Raji (cell line): Measurements from ENCODE around the gene C22orf23.

Source experiments
- POLR2A ChIP-seq: IDR thresholded peaks from 2 replicates; pipeline ENCODE4 v1.6.1; 2011; ENCODE audit warnings: low read depth, low read length, control low read depth; ENCODE audit not compliant: insufficient read depth

Gene C22orf23

GRCh38 chr22:37923927-37924326 lies 29.5 kb downstream of the C22orf23 start:
- TF ChIP-seq POLR2A, result no peak

- no peak for TF ChIP-seq POLR2A
Measured at GRCh38 chr22:37922191-37922590, 31.2 kb downstream of the C22orf23 start.

DNA sequence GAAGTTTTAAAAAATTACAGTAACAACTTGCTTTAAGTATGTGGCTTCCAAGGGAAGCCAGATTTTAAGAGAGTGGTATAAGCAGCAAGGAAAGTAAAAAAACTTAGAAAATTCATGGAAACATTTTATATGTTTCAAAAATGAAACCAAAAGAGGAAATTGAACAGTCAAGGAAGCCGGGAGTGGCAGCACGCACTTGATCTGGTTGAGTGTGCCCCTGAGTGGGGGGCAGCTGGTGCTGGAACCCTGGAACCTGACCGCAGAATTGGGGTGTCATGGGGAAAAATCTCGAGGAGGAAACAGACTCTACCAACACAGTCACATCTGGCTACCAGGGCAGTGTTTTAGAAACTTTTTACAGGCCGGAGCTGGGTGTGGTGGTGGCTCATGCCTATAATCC lies 33.3 kb downstream of the C22orf23 start:
- no peak for TF ChIP-seq POLR2A

- no peak for TF ChIP-seq POLR2A
Measured at GRCh38 chr22:37918580-37919270, 34.7 kb downstream of the C22orf23 start.

DNA sequence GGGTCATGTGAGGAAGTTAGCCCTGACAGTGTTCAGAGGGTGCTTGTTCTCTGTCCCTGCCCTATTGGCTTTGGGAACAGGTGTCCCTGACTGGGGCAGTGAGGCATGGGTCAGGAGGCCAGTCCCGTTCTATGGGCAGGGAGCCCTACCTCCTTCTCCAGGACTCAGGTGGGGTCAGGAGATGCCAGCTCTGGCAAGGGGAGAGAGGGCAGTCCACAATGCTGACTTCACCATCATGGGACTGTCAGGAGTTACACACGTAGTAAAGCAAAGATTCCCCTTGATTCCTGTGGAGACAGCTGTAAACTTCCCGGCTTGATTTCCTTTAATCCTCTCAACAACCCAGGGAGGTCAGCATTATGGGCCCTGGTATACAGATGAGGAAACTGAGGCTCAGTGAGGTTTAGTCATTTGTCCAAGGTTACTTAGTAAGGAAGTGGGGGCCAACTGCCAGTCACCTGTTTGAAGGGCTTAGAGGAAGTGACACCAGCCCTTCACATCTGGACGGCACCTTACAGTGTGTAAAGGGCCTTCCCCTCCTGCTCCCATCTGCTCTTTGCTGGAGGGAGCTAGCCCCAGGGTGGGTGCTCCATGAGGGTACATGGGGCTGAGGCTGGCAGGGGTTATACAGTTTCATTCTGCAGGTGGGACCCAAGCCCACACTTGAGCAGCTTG lies 35.4 kb downstream of the C22orf23 start:
- TF ChIP-seq POLR2A, result no peak

DNA sequence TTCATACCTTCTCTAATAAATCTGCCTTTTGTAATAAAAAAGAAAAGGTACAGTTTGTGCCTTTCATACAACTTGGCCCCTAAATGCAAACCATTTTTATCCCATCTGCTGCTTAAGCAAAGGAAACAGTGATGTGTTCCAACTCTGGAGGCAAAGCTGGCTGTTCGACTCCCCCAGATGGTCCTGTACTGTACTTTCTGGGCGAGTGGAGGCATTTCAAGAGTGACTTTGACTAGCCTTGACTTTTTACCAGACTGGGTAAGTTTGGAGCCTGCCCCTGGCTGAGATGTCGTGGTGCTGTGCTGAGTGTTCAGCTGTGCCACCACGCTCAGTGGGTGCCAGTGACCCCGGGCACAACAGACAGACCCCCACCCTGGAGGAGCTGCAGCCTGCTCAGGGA lies 37.1 kb downstream of the C22orf23 start:
- no peak for TF ChIP-seq POLR2A

- no peak for TF ChIP-seq POLR2A
Measured at GRCh38 chr22:37913233-37913721, 40.1 kb downstream of the C22orf23 start.

- TF ChIP-seq POLR2A, result no peak
Measured at GRCh38 chr22:37912171-37912570, 41.2 kb downstream of the C22orf23 start.

DNA sequence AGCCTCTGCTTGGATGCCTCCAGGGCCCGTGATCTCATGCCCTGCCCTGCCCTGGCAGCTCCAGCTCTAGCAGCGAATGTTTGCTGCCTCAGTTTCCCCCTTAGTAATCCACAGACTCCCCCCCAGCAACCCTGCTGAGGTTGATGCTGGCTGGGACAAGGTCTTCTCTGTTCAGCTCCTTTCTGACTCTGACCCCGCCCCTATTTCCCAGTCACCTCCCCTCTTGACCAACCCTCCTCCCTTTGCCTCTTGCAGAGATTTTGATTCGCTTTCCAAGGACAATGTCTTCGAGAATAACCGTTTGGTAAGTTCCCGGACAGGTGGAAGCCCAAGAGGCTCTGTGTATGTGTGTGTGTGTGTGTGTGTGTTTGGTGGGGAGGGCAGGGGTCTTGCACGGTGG lies 41.7 kb downstream of the C22orf23 start:
- TF ChIP-seq POLR2A, result no peak

DNA sequence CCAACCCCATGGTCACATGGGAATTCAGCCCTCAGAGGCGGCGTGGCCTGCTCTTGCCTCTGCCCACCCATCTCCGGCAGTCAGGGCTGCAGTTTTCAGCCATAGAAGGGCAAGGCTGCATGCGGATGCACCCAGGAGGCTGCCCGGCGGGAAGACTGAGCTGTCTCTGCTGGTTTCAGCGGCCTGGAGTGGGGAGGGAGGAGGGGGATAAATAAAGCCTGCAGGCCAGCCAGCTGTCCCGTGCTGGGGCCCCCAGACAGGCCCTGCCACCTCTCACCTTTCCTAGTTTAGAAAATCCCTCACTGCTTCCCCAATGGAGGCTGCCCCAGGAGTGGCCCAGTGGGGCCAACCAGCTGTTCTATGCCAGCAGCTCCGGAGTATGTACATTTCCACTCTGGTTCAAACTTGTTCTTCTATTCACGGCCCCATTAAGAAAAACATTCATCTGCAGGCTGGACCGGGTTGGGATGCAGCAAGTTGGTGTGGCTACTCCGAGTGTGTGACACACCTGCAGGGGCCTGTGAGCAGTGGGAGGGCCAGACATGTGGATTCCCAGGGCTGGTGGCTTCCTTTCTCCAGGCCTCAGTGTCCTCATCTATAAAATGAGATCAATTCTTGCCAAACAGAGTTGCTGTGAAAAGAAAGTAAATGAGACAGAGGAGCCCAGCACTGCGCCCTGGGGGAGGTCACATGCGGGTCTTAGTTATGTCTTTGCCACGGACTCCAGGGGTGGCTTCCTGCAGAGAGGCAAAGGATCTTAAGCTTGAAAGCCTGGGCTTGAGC lies 42.3 kb downstream of the C22orf23 start:
- no peak for TF ChIP-seq POLR2A

GRCh38 chr22:37909766-37910165 lies 43.6 kb downstream of the C22orf23 start:
- no peak for TF ChIP-seq POLR2A

DNA sequence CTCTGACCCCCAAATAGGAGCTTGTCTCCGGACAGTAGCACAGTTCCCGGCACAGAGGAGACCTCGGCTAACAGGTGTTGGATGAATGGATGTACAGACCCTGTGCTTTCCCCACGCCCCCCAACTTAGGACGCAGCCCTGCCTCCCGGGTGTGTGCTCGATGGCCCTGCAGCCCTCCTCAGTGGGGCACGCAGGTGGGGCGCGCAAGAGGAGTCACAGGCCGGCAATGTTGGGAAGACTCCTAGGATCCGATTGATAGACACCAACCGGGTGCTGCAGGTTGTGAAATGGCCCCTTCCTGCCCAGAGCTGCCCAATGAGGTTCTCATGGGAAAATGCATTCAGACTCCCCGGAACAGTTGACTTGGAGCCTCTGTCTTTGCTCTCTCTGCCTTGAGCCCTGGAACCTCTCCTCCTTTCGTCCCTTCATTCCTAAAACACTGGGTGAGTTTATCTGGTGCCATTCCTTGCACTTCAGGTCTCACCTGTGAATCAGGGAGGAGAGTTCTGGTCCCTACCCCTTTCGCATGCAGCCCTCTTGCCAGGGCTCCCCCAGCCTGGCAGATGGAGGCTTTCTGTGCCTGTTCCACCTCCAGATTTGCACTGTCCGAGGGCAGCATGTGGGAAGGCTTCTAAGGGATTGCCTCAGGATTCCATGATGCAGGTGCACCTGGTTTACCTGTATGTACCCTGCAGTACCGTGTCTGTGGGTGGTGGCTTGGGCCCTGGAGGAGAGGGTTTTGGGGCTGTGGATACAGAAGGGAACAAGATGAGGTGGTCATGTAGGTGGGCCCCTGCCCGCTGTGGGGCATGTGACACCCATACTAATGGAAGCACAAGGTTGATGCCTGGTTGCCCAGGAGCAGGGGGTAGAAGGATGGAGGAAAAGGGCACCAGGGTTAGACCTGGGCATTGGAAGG lies 46.1 kb downstream of the C22orf23 start:
- no peak for TF ChIP-seq POLR2A

DNA sequence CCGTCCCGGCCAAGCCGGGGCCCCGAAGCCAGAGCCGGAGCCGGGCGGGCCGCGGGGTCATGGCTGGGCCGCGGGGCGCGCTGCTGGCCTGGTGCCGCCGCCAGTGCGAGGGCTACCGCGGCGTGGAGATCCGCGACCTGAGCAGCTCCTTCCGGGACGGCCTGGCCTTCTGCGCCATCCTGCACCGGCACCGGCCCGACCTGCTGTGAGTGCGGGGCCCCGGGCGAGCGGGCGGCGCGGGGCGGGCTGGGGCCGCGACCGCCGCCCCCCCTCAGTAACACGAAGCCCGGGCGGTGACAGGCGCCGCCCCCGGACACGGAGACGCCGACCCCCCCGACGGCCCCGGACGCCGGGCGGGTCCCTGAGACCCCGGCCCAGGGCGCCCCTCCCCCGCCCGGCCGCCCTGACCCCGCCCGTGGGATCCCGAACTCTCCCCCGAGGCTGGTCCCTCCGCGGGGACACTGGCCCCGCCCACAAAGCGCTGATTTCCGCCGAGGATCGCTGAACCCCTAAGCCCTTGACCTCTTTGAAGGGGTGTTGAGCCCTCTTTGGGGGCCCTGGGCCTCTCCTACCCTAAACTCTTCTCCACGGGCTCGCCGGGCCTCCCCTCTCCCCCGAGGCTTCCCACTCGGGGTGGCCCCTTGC lies 46.9 kb downstream of the C22orf23 start:
- peak; percentile 52; the same call in 1 of the 2 replicates for TF ChIP-seq POLR2A
